Measurements from ENCODE around the gene PREP. TPM values are rescaled to one million over a fixed set of nuclear protein-coding genes. Genes with fewer than 3 reads are reported as not detected.

The PREP gene
- total and polyA plus RNA-seq, 12 donors, result 12.3 to 37.4 (median 26.8) TPM

DNA sequence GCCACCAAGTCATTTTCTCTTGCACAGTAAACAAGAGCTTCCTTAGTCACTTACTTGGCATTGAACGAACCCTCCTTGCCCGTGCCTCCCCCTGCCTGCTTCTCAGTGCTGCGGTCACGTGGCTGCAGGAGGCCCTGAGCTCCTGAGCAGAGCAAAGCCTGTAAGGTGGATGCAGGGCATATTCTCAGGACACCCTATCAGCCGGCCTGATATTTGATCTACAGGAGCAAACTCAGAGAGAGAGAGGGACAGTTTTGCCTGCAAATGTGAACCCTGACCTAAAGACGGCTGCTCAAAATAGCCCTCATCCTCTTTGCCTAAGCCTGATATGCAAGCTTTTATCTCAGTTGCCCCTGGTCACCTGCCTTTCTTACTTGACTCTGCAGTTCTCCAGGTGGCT is 130.1 kb downstream of the PREP start:
- Histone ChIP-seq H3K4me1 (peaks cover 0 to 26% (median 4%) of the 10 kb centered on the region in 9 donors), H3K27ac (peak overlapping the region in 4 of 10 donors; percentile 10 to 49 (median 31)), H3K27me3 (no peaks in the 10 kb centered on the region), H3K4me3 (no peak overlapping the region), H3K36me3 (peaks cover 0 to 30% (median 7%) of the 10 kb centered on the region in 9 donors), H3K9me3 (peaks cover 0 to 7% (median 0%) of the 10 kb centered on the region in 11 donors)
- intact Hi-C loops (cut with DNase I), result no loop called here
- ATAC-seq (peak in 7 of 8 donors; percentile 47 to 83 (median 65)), DNase-seq (peak; percentile 17 to 20)
- WGBS, 2 donors, result 14 to 17% methylated on average over 6 of the region's 6 CpGs
- TF ChIP-seq, protein P1, sequence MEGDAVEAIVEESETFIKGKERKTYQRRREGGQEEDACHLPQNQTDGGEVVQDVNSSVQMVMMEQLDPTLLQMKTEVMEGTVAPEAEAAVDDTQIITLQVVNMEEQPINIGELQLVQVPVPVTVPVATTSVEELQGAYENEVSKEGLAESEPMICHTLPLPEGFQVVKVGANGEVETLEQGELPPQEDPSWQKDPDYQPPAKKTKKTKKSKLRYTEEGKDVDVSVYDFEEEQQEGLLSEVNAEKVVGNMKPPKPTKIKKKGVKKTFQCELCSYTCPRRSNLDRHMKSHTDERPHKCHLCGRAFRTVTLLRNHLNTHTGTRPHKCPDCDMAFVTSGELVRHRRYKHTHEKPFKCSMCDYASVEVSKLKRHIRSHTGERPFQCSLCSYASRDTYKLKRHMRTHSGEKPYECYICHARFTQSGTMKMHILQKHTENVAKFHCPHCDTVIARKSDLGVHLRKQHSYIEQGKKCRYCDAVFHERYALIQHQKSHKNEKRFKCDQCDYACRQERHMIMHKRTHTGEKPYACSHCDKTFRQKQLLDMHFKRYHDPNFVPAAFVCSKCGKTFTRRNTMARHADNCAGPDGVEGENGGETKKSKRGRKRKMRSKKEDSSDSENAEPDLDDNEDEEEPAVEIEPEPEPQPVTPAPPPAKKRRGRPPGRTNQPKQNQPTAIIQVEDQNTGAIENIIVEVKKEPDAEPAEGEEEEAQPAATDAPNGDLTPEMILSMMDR (IDR thresholded peaks at IDR 0.05), result no peak

DNA sequence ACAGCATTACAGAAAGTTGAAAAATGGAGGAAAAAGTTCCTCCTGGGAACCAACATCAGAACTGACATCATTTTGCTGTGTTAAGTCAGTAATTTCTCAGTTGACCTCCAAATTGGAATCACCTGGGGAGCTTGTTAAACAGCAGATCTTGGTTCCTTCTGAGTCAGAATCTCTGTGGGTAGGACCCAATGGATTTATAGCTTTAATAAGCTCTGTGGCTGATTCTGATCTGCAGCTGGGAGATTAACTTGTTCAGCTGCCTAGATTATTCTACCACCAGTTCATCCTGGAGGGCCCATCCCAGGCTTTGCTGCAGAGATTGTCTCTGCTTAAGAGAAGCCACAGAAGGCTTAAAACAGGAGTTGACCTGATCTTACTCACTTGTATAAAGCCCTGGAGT is 132.4 kb downstream of the PREP start:
- Histone ChIP-seq H3K36me3 (peaks cover 0 to 8% (median 3%) of the 10 kb centered on the region in 9 donors), H3K4me3 (no peak overlapping the region), H3K27me3 (no peaks in the 10 kb centered on the region), H3K4me1 (peaks cover 0 to 26% (median 4%) of the 10 kb centered on the region in 9 donors), H3K27ac (no peak overlapping the region), H3K9me3 (peaks cover 0 to 12% (median 0%) of the 10 kb centered on the region in 11 donors)
- TF ChIP-seq, protein P1 (IDR thresholded peaks at IDR 0.05), result no peak
- DNase-seq (no peak), ATAC-seq (no peak)
- intact Hi-C loops (cut with DNase I), result no loop called here

DNA sequence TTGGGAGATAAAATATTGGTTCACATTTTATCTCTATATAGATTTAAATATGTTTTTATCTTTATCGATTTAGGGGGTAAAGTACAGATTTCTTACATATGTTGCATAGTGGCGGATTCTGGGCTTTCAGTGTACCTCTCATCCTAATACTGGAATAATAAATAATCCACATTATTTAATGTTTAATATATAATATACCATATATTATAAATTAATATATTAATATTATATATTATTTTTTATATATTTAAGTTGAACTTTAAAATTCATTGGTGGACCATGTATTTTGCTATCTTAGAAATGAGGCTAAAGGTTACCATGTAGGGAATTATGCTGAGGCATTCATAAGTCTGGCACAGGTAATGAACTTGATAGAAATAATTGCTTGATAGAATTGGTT is 133.5 kb downstream of the PREP start:
- TF ChIP-seq, protein P1 (IDR thresholded peaks at IDR 0.05), result no peak
- no peak for ATAC-seq
- intact Hi-C loops (cut with DNase I), result loop anchor here in 1 of 10 donors (10.0 kb wide), 1 partner anchor 85 kb away; the partner anchor contains the start of gene POPDC3
- no peak overlapping the region for H3K27ac ChIP-seq
- no peaks in the 10 kb centered on the region for H3K27me3 ChIP-seq
- H3K9me3 ChIP-seq, result peaks cover 0 to 12% (median 0%) of the 10 kb centered on the region in 11 donors
- no peak for DNase-seq
- 95 to 97% methylated on average over 2 of the region's 2 CpGs for WGBS, 2 donors
- peaks cover 0 to 19% (median 4%) of the 10 kb centered on the region in 9 donors for H3K4me1 ChIP-seq
- no peaks in the 10 kb centered on the region for H3K36me3 ChIP-seq
- no peak overlapping the region for H3K4me3 ChIP-seq

DNA sequence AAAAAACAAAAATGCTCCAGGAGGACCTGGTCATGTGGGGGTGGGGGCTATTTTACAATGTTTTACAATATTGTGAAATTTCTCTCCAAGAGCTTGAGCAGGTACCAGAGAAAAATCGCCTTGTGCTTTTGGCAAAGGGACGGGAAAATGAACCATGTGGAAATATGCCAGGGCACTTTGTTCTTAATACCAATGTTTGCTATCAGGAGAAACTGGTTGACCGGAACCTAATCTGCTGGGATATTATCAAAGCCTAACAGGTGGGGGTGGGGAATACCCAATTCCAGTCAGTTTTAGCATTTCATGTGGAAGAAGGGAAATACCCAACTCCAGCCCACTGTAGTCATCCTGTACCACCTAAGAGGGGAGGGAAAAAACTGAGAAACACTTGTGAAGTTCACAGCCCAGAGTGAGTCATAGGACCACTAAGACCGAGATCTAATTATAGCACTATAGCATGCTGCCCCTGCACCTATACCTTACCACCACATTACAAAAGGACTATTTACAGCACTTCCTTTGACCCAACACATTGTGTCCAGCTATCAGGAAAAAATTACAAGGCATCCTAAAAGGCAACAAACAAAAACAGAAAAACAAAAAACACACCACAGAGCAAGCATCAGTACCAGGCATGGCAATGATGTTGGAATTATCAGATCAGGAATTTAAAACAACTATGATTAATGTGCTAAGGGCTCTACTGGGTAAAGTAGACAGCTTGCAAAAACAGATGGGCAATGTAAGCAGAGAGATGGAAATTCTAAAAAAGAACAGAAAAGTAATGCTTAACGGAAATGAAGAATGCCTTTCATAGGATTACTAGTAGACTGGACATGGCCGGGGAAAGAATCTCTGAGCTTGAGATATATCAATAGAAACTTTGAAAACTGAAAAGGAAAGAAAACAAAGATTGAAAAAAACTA is 138.9 kb downstream of the PREP start:
- no peak for ATAC-seq
- WGBS, 2 donors, result 61 to 72% methylated on average over 6 of the region's 6 CpGs
- no peak for DNase-seq
- Histone ChIP-seq H3K4me3 (no peak overlapping the region), H3K9me3 (peaks cover 0 to 12% (median 0%) of the 10 kb centered on the region in 11 donors), H3K27me3 (no peaks in the 10 kb centered on the region), H3K36me3 (no peaks in the 10 kb centered on the region), H3K4me1 (peaks cover 0 to 11% (median 0%) of the 10 kb centered on the region in 9 donors), H3K27ac (no peak overlapping the region)
- intact Hi-C loops (cut with DNase I), result loop anchor here in 2 of 10 donors (5.0 to 10.0 kb wide), 2 partner anchors 79 to 82 kb away; partner anchors contain the start of gene POPDC3 (in 2 of the 2)
- TF ChIP-seq, protein P1 (IDR thresholded peaks at IDR 0.05), result no peak

All from heart right ventricle (tissue), 16 donors.